ENCODE results near the gene OSBP2. TPM values are rescaled to one million over a fixed set of nuclear protein-coding genes. Genes with fewer than 3 reads are reported as not detected.

The OSBP2 gene
- total RNA-seq, 1 experiment from 2014 or later: 6.2 TPM

DNA sequence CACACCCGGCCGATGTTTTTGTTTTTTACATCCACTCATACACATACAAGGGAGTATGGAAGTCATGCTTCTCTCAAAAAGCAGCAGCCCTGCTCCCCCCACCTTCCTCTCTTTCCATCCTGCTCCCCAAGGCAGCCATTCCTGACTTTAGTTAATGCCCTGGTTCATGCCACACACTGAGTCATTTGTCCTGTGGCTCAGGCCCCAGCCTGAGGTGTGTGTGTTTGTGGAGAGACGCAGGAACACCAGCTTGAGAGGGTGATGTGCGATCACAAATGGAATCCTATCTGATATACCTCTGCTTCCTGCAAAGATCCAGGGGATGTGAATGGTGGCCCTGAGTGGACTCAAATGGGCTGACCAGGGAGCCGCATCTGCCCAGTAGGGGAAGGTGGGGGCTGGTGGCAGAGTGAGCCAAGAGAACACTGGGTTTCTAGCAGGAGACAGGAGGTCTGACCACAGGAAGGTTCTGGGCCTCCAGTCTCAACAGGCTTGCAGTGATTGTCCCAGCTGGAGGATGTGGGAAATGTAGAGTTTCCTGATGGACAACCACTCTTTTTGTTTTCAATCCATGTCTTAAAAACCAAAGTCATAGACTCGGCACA, 86.7 kb downstream of the OSBP2 start:
- no peaks in the 10 kb centered on the region for H3K36me3 ChIP-seq (ENCODE audit: control insufficient read depth, insufficient read depth, low read length)
- BruUV-seq (replicated peaks): no TSS peak
- peaks cover 12% of the 10 kb centered on the region for H3K4me1 ChIP-seq
- Mint-ChIP-seq H3K36me3 (ENCODE audit: insufficient read depth, unreplicated experiment) (peaks cover 5% of the 10 kb centered on the region), H3K4me1 (ENCODE audit: low read depth, unreplicated experiment) (peaks cover 21% of the 10 kb centered on the region), H3K4me3 (ENCODE audit: unreplicated experiment) (no peak overlapping the region), H3K9me3 (ENCODE audit: unreplicated experiment) (no peaks in the 10 kb centered on the region), H3K27ac (ENCODE audit: unreplicated experiment) (no peak overlapping the region), H3K27me3 (ENCODE audit: insufficient read depth, unreplicated experiment) (no peaks in the 10 kb centered on the region)
- DNase-seq: no peak
- H3K4me3 ChIP-seq (ENCODE audit: low read depth, low read length): no peak overlapping the region
- TF ChIP-seq, protein P1, sequence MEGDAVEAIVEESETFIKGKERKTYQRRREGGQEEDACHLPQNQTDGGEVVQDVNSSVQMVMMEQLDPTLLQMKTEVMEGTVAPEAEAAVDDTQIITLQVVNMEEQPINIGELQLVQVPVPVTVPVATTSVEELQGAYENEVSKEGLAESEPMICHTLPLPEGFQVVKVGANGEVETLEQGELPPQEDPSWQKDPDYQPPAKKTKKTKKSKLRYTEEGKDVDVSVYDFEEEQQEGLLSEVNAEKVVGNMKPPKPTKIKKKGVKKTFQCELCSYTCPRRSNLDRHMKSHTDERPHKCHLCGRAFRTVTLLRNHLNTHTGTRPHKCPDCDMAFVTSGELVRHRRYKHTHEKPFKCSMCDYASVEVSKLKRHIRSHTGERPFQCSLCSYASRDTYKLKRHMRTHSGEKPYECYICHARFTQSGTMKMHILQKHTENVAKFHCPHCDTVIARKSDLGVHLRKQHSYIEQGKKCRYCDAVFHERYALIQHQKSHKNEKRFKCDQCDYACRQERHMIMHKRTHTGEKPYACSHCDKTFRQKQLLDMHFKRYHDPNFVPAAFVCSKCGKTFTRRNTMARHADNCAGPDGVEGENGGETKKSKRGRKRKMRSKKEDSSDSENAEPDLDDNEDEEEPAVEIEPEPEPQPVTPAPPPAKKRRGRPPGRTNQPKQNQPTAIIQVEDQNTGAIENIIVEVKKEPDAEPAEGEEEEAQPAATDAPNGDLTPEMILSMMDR (IDR thresholded peaks at IDR 0.05; ENCODE audit: insufficient read depth in 1 of 2, low read depth in 1 of 2, low read length in 1 of 2, severe bottlenecking in 1 of 2, unreplicated experiment in 1 of 2): no peak
- POLR2A ChIA-PET: interaction anchor here (0.5 kb wide), 1 partner anchor 511 kb away, joined by 3 read pairs; the partner anchor contains the start of gene PIK3IP1
- H3K9me3 ChIP-seq: no peaks in the 10 kb centered on the region
- CTCF ChIA-PET: no interaction called here
- intact Hi-C loops (cut with micrococcal nuclease; ENCODE audit: unreplicated experiment): no loop called here
- H3K27me3 ChIP-seq (replicated peaks; ENCODE audit: control insufficient read depth, insufficient read depth, low read length): no peaks in the 10 kb centered on the region

DNA sequence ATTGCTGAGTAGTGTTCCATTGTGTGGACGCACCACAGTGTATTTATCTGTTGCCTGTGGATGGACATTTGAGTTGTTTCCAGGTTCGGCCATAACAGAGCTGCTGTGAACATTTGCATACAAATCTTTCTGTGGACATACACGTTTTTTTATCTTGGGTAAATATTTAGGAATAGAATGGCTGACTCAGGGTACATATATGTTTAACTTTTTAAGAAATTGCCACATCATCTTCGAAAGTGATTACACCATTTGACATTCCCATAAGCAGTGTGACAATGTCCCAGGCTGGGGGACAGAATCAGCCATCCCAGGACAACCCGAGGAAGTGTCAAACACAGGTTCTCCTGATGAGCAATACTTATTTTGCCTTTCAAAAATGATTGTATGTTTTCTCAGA, 87.9 kb downstream of the OSBP2 start:
- H3K27me3 ChIP-seq (replicated peaks; ENCODE audit: control insufficient read depth, insufficient read depth, low read length): no peaks in the 10 kb centered on the region
- Mint-ChIP-seq H3K4me1 (ENCODE audit: low read depth, unreplicated experiment) (peaks cover 12% of the 10 kb centered on the region), H3K4me3 (ENCODE audit: unreplicated experiment) (peak overlapping the region; percentile 7), H3K36me3 (ENCODE audit: insufficient read depth, unreplicated experiment) (peaks cover 5% of the 10 kb centered on the region), H3K9me3 (ENCODE audit: unreplicated experiment) (no peaks in the 10 kb centered on the region), H3K27ac (ENCODE audit: unreplicated experiment) (no peak overlapping the region), H3K27me3 (ENCODE audit: insufficient read depth, unreplicated experiment) (peaks cover 3% of the 10 kb centered on the region)
- H3K4me1 ChIP-seq: peaks cover 12% of the 10 kb centered on the region
- TF ChIP-seq, protein P1 (IDR thresholded peaks at IDR 0.05; ENCODE audit: insufficient read depth in 1 of 2, low read depth in 1 of 2, low read length in 1 of 2, severe bottlenecking in 1 of 2, unreplicated experiment in 1 of 2): no peak
- POLR2A ChIA-PET: no interaction called here
- peak in 1 of 2 experiments; percentile 63 for DNase-seq
- intact Hi-C loops (cut with micrococcal nuclease; ENCODE audit: unreplicated experiment): no loop called here
- CTCF ChIA-PET: interaction anchor here (0.6 to 0.7 kb wide), 2 partner anchors 20 to 156 kb away, joined by 3 to 5 read pairs; no protein-coding TSS in a partner anchor
- no peaks in the 10 kb centered on the region for H3K36me3 ChIP-seq (ENCODE audit: control insufficient read depth, insufficient read depth, low read length)
- no peak overlapping the region for H3K4me3 ChIP-seq (ENCODE audit: low read depth, low read length)
- no peaks in the 10 kb centered on the region for H3K9me3 ChIP-seq
- BruUV-seq (replicated peaks): no TSS peak

DNA sequence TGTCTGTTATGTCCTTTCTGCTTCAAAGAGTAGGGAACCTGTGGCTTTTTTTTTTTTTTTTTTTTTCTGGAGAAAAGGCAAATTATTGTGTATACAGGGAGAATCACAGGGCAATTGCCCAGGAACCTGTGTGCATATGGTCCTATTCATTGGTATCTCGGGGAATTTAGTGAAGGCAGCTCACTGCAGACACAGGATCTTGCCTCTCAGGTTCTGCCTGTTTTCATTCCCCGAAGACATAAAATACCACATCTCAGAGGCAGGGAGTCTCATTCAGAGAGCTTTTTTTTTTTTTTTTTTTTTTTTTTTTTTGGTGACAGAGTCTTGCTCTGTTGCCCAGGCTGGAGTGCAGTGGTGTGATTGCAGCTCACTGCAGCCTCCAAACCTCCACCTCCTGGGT, 88.3 kb downstream of the OSBP2 start:
- Mint-ChIP-seq H3K9me3 (ENCODE audit: unreplicated experiment) (no peaks in the 10 kb centered on the region), H3K4me3 (ENCODE audit: unreplicated experiment) (peak overlapping the region; percentile 7), H3K27ac (ENCODE audit: unreplicated experiment) (no peak overlapping the region), H3K36me3 (ENCODE audit: insufficient read depth, unreplicated experiment) (peaks cover 5% of the 10 kb centered on the region), H3K4me1 (ENCODE audit: low read depth, unreplicated experiment) (peaks cover 11% of the 10 kb centered on the region), H3K27me3 (ENCODE audit: insufficient read depth, unreplicated experiment) (peaks cover 3% of the 10 kb centered on the region)
- ChIA-PET CTCF (interaction anchor here (0.6 to 0.7 kb wide), 2 partner anchors 20 to 157 kb away, joined by 3 to 5 read pairs; no protein-coding TSS in a partner anchor), POLR2A (no interaction called here)
- Histone ChIP-seq H3K27me3 (replicated peaks; ENCODE audit: control insufficient read depth, insufficient read depth, low read length) (no peaks in the 10 kb centered on the region), H3K36me3 (ENCODE audit: control insufficient read depth, insufficient read depth, low read length) (no peaks in the 10 kb centered on the region), H3K9me3 (no peaks in the 10 kb centered on the region), H3K4me1 (peaks cover 12% of the 10 kb centered on the region), H3K4me3 (ENCODE audit: low read depth, low read length) (no peak overlapping the region)
- intact Hi-C loops (cut with micrococcal nuclease; ENCODE audit: unreplicated experiment): no loop called here
- DNase-seq: peak in 1 of 2 experiments; percentile 38
- BruUV-seq (replicated peaks): no TSS peak
- TF ChIP-seq, protein P1 (IDR thresholded peaks at IDR 0.05; ENCODE audit: insufficient read depth in 1 of 2, low read depth in 1 of 2, low read length in 1 of 2, severe bottlenecking in 1 of 2, unreplicated experiment in 1 of 2): no peak
